HCT116 (cell line): ENCODE results near the gene PLCXD3. TPM values are rescaled to one million over a fixed set of nuclear protein-coding genes. Genes with fewer than 3 reads are reported as not detected.

Experiments used
- ATAC-seq: fragments of 200-7000 bp; cut with Tn5 transposase; 2 replicates; pipeline ENCODE4 v1.9.1; 2020; ENCODE audit warnings: mild to moderate bottlenecking, moderate library complexity
- BruUV-seq: library from RNA; stranded (reverse); fragments of 400-500 nt; replicated peaks from 2 replicates; lab custom pipeline; 2021; lab: Mats Ljungman, UMichigan
- CTCF ChIA-PET: fragments of 300-600 bp; sonication (Branson Sonifier 250); formaldehyde crosslinking; loops from one replicate; lab custom pipeline; 2021; ENCODE audit warnings: antibody characterized with exemption; lab: Charles Lee
- POLR2A ChIA-PET: fragments of 300-600, 350-600 bp; sonication (Branson Sonifier 250); formaldehyde crosslinking; loops from one replicate; lab custom pipeline; 2021; ENCODE audit warnings: antibody characterized with exemption; lab: Charles Lee
- RAD21 ChIA-PET, 2 experiments: fragments of 300-600 bp; sonication (Branson Sonifier 250); formaldehyde crosslinking; loops; one replicate each; lab custom pipeline; 2023; ENCODE audit warnings: low total read pairs in 2 of 2; ENCODE audit not compliant: uncharacterized antibody in 2 of 2, unreplicated experiment in 2 of 2, low non-redundant PET in 1 of 2; lab: Charles Lee
- DNase-seq: peaks from one replicate; pipeline ENCODE4 v3.0.0-alpha.2; 2010; ENCODE audit warnings: low read depth, low spot score
- H2AFZ ChIP-seq: fragments of 200-600 bp; shearing (Covaris generic), sonication (generic); 2 replicates; pipeline ENCODE4 v1.6.1; 2017; ENCODE audit warnings: low read depth, mixed run types, mixed read lengths, antibody characterized with exemption, low read length; ENCODE audit not compliant: poor library complexity, severe bottlenecking
- H3K27ac ChIP-seq: 2 replicates; pipeline ENCODE4 v1.5.1; 2012; ENCODE audit warnings: low read depth, low read length
- H3K27me3 ChIP-seq: fragments of 200-600 bp; sonication (generic); 2 replicates; pipeline ENCODE4 v1.6.1; 2016; ENCODE audit warnings: mixed run types, low read length, mixed read lengths; ENCODE audit not compliant: insufficient read depth
- H3K36me3 ChIP-seq, 2 experiments: fragments of 200-500 bp in 1 of 2; fragments of 200-600 bp in 1 of 2; sonication (Bioruptor generic) in 1 of 2; sonication (generic) in 1 of 2; 2 replicates each; pipeline versions ENCODE4 v1.5.1 to v1.6.1; 2014 to 2016; ENCODE audit warnings: low read length in 2 of 2, inconsistent platforms in 1 of 2, mixed read lengths in 1 of 2, mixed run types in 1 of 2; ENCODE audit not compliant: insufficient read depth in 2 of 2, control insufficient read depth in 1 of 2
- H3K4me1 ChIP-seq, 2 experiments: fragments of 200-600 bp in 1 of 2; sonication (generic) in 1 of 2; 2 replicates each; pipeline versions ENCODE4 v1.5.1 to v1.6.1; 2012 to 2017; ENCODE audit warnings: low read length in 2 of 2, inconsistent platforms in 1 of 2, mild to moderate bottlenecking in 1 of 2, mixed read lengths in 1 of 2, mixed run types in 1 of 2, moderate library complexity in 1 of 2; ENCODE audit not compliant: insufficient read depth in 2 of 2, control insufficient read depth in 1 of 2
- H3K4me2 ChIP-seq: fragments of 200-600 bp; sonication (generic); 2 replicates; pipeline ENCODE4 v1.6.1; 2017; ENCODE audit warnings: mixed run types, low read length, mixed read lengths
- H3K4me3 ChIP-seq, 2 experiments: fragments of 200-600 bp in 1 of 2; sonication (generic) in 1 of 2; replicated peaks in 1 of 2; 2 replicates each; pipeline ENCODE4 v1.5.1; 2011 to 2016; ENCODE audit warnings: low read length in 2 of 2, control low read depth in 1 of 2, low read depth in 1 of 2, mild to moderate bottlenecking in 1 of 2, mixed read lengths in 1 of 2, mixed run types in 1 of 2
- H3K79me2 ChIP-seq: fragments of 200-600 bp; sonication (generic); 2 replicates; pipeline ENCODE4 v1.6.1; 2017; ENCODE audit warnings: mild to moderate bottlenecking, mixed run types, low read length, moderate library complexity, mixed read lengths; ENCODE audit not compliant: insufficient read depth
- H3K9ac ChIP-seq: fragments of 200-600 bp; sonication (generic); 2 replicates; pipeline ENCODE4 v1.6.1; 2016; ENCODE audit warnings: low read length, mixed read lengths
- H3K9me2 ChIP-seq: fragments of 200-600 bp; sonication (generic), shearing (Covaris generic); 2 replicates; pipeline ENCODE4 v1.6.1; 2017; ENCODE audit warnings: mixed run types, mild to moderate bottlenecking, moderate library complexity; ENCODE audit not compliant: insufficient read depth
- H3K9me3 ChIP-seq, 2 experiments: fragments of 200-500 bp in 1 of 2; fragments of 200-600 bp in 1 of 2; sonication (Bioruptor generic) in 1 of 2; sonication (generic) in 1 of 2; 2 replicates each; pipeline ENCODE4 v1.6.1; 2014 to 2017; ENCODE audit warnings: low read length in 2 of 2, mixed read lengths in 2 of 2, inconsistent platforms in 1 of 2, low read depth in 1 of 2, mild to moderate bottlenecking in 1 of 2, mixed run types in 1 of 2, moderate library complexity in 1 of 2; ENCODE audit not compliant: control insufficient read depth in 1 of 2, insufficient read depth in 1 of 2
- H4K20me1 ChIP-seq: fragments of 200-600 bp; sonication (generic), shearing (Covaris generic); 2 replicates; pipeline ENCODE4 v1.6.1; 2017; ENCODE audit warnings: mixed run types, mild to moderate bottlenecking, moderate library complexity; ENCODE audit not compliant: insufficient read depth
- CBX3 ChIP-seq: IDR thresholded peaks from 2 replicates; pipeline ENCODE4 v1.6.1; 2012; ENCODE audit warnings: low read depth
- CEBPB ChIP-seq: IDR thresholded peaks from 2 replicates; pipeline ENCODE4 v1.6.1; 2012; ENCODE audit warnings: low read depth
- EGR1 ChIP-seq: IDR thresholded peaks from 2 replicates; pipeline ENCODE4 v1.6.1; 2012; ENCODE audit warnings: low read depth
- ELF1 ChIP-seq: IDR thresholded peaks from 2 replicates; pipeline ENCODE4 v1.6.1; 2012; ENCODE audit warnings: low read depth, borderline replicate concordance
- EZH2 ChIP-seq: fragments of 200-600 bp; sonication (generic); IDR thresholded peaks from 2 replicates; pipeline ENCODE4 v1.6.1; 2017; ENCODE audit warnings: antibody characterized with exemption, mixed run types
- EZH2phosphoT487 ChIP-seq: fragments of 200-600 bp; IDR thresholded peaks from 2 replicates; pipeline ENCODE4 v1.6.1; 2018; ENCODE audit warnings: antibody characterized with exemption, borderline replicate concordance
- FOSL1 ChIP-seq: IDR thresholded peaks from 2 replicates; pipeline ENCODE4 v1.6.1; 2012; ENCODE audit warnings: low read depth
- JUND ChIP-seq: IDR thresholded peaks from 2 replicates; pipeline ENCODE4 v1.6.1; 2012
- POLR2A ChIP-seq: IDR thresholded peaks from 2 replicates; pipeline ENCODE4 v1.7.0; 2011; ENCODE audit warnings: borderline replicate concordance; ENCODE audit not compliant: insufficient read depth, insufficient read length; ENCODE audit errors: extremely low read depth
- POLR2AphosphoS5 ChIP-seq: IDR thresholded peaks from 2 replicates; pipeline ENCODE4 v1.6.1; 2011; ENCODE audit warnings: mild to moderate bottlenecking, low read depth, low read length, moderate library complexity
- SIN3A ChIP-seq: IDR thresholded peaks from 2 replicates; pipeline ENCODE4 v1.6.1; 2012; ENCODE audit warnings: low read depth
- SP1 ChIP-seq: IDR thresholded peaks from 2 replicates; pipeline ENCODE4 v1.6.1; 2012; ENCODE audit warnings: low read depth
- SRF ChIP-seq: IDR thresholded peaks from 2 replicates; pipeline ENCODE4 v1.6.1; 2012; ENCODE audit warnings: low read depth
- TCF7L2 ChIP-seq: IDR thresholded peaks from 2 replicates; pipeline ENCODE4 v1.7.0; 2011; ENCODE audit warnings: borderline replicate concordance, inconsistent platforms; ENCODE audit not compliant: insufficient read depth, insufficient read length; ENCODE audit errors: extremely low read depth
- YY1 ChIP-seq: IDR thresholded peaks from 2 replicates; pipeline ENCODE4 v1.6.1; 2011; ENCODE audit warnings: low read length, low read depth, moderate library complexity, mild to moderate bottlenecking; ENCODE audit not compliant: insufficient replicate concordance; ENCODE audit errors: extremely low read depth
- ZNF274 ChIP-seq: fragments of 200-500 bp; sonication (Bioruptor generic); IDR thresholded peaks from 2 replicates; pipeline ENCODE4 v1.6.1; 2014; ENCODE audit warnings: mild to moderate bottlenecking, low read depth, low read length, inconsistent platforms
- intact Hi-C: fragments of 100-400 bp; cut with micrococcal nuclease; formaldehyde crosslinking; loops from 2 replicates; pipeline ENCODE4 v1.10.0; 2022
- total RNA-seq: library from RNA; stranded (reverse); gene quantifications from one replicate; pipeline ENCODE4 v1.2.1, GENCODE V29; 2021; ENCODE audit not compliant: unreplicated experiment
- TF ChIP-seq, protein P1 (sequence below): IDR thresholded peaks from 2 replicates; pipeline ENCODE4 v1.6.1; 2012
- TF ChIP-seq, protein P2 (sequence below): IDR thresholded peaks from 2 replicates; pipeline ENCODE4 v1.6.1; 2012
- TF ChIP-seq, protein P3 (sequence below), 3 experiments: fragments of 200-600 bp in 1 of 3; sonication (generic) in 1 of 3; IDR thresholded peaks in 2 of 3; conservative IDR thresholded peaks in 1 of 3; 2 replicates each; pipeline ENCODE4 v1.5.1; 2012 to 2017; ENCODE audit warnings: low read depth in 2 of 3, low read length in 2 of 3, antibody characterized with exemption in 1 of 3, borderline replicate concordance in 1 of 3, control low read depth in 1 of 3, mild to moderate bottlenecking in 1 of 3, mixed read lengths in 1 of 3, mixed run types in 1 of 3, moderate library complexity in 1 of 3; ENCODE audit not compliant: insufficient read depth in 1 of 3
- TF ChIP-seq, protein P4 (sequence below): IDR thresholded peaks from 2 replicates; pipeline ENCODE4 v1.6.1; 2012; ENCODE audit warnings: low read depth

Gene PLCXD3
- total RNA-seq, 1 experiment from 2014 or later = not detected

DNA sequence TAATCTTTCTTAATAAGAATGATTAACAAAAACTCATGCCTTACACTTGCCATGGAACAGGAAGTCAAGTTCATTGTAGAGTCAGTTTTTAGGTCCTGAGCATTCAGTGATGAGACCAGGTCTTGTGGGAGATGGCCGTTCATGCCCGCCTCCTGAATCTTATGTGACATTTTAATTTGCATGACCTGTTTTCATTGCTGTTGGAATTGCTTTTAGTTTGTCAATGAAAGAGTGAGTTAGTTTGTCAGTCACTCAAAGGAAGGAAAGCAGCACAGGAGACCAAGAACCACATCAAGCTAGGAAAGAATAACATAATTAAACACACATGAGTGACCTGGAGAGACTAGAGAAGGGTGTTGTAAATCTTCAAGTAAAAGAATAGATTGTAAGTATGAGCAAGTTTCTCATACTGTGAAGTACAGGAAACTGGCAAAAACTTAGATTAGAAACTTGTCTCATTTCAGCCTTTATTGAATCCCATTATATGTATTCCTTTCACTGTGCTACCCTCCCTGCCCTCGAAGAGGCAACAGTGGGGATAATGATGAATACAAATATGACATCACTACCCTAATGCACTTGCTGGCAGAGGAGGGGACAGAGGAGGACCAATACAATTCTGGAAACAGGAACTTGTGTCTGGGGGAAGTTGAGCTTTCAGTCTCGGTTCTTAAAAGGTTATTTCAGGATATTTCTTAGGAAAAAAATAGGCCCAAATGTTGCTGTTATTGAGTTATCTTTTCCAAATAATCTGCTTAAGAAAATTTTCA, 232.7 kb downstream of the PLCXD3 start:
- H3K27ac ChIP-seq = no peak overlapping the region

More for the DNA sequence above, 232.7 kb downstream of the PLCXD3 start:
- Histone ChIP-seq H3K4me1 (no peaks in the 10 kb centered on the region), H3K9me3 (no peaks in the 10 kb centered on the region), H3K4me2 (no peak overlapping the region), H4K20me1 (no peaks in the 10 kb centered on the region), H3K36me3 (no peaks in the 10 kb centered on the region), H3K9ac (no peak overlapping the region), H3K27me3 (0 out of 2 replicates have a peak, but pooled peaks cover 5% of the 10 kb centered on the region), H3K79me2 (no peaks in the 10 kb centered on the region), H3K4me3 (no peak overlapping the region), H2AFZ (no peak overlapping the region), H3K9me2 (no peaks in the 10 kb centered on the region)
- ChIA-PET POLR2A (no interaction called here), RAD21 (no interaction called here), CTCF (no interaction called here)
- ATAC-seq (no peak), DNase-seq (no peak)
- intact Hi-C loops = no loop called here
- TF ChIP-seq, protein P1, sequence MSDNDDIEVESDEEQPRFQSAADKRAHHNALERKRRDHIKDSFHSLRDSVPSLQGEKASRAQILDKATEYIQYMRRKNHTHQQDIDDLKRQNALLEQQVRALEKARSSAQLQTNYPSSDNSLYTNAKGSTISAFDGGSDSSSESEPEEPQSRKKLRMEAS = no peak
- no peak for TF ChIP-seq ELF1
- no peak for TF ChIP-seq CEBPB
- TF ChIP-seq SRF = no peak
- TF ChIP-seq SP1 = no peak
- TF ChIP-seq, protein P2, sequence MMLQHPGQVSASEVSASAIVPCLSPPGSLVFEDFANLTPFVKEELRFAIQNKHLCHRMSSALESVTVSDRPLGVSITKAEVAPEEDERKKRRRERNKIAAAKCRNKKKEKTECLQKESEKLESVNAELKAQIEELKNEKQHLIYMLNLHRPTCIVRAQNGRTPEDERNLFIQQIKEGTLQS = no peak
- TF ChIP-seq, protein P3, sequence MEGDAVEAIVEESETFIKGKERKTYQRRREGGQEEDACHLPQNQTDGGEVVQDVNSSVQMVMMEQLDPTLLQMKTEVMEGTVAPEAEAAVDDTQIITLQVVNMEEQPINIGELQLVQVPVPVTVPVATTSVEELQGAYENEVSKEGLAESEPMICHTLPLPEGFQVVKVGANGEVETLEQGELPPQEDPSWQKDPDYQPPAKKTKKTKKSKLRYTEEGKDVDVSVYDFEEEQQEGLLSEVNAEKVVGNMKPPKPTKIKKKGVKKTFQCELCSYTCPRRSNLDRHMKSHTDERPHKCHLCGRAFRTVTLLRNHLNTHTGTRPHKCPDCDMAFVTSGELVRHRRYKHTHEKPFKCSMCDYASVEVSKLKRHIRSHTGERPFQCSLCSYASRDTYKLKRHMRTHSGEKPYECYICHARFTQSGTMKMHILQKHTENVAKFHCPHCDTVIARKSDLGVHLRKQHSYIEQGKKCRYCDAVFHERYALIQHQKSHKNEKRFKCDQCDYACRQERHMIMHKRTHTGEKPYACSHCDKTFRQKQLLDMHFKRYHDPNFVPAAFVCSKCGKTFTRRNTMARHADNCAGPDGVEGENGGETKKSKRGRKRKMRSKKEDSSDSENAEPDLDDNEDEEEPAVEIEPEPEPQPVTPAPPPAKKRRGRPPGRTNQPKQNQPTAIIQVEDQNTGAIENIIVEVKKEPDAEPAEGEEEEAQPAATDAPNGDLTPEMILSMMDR (IDR thresholded peaks at IDR 0.05 in 2 of 3, conservative IDR thresholded peaks at IDR 0.05 in 1 of 3; ENCODE audit: borderline replicate concordance in 1 of 3, insufficient read depth in 1 of 3, low read depth in 2 of 3, low read length in 2 of 3) = no peak
- TF ChIP-seq FOSL1 = no peak
- no peak for TF ChIP-seq ZNF274
- no peak for TF ChIP-seq POLR2A
- no peak for TF ChIP-seq POLR2AphosphoS5
- TF ChIP-seq TCF7L2 = no peak
- TF ChIP-seq EZH2 = no peak
- TF ChIP-seq CBX3 = no peak
- TF ChIP-seq EGR1 = no peak
- TF ChIP-seq, protein P4, sequence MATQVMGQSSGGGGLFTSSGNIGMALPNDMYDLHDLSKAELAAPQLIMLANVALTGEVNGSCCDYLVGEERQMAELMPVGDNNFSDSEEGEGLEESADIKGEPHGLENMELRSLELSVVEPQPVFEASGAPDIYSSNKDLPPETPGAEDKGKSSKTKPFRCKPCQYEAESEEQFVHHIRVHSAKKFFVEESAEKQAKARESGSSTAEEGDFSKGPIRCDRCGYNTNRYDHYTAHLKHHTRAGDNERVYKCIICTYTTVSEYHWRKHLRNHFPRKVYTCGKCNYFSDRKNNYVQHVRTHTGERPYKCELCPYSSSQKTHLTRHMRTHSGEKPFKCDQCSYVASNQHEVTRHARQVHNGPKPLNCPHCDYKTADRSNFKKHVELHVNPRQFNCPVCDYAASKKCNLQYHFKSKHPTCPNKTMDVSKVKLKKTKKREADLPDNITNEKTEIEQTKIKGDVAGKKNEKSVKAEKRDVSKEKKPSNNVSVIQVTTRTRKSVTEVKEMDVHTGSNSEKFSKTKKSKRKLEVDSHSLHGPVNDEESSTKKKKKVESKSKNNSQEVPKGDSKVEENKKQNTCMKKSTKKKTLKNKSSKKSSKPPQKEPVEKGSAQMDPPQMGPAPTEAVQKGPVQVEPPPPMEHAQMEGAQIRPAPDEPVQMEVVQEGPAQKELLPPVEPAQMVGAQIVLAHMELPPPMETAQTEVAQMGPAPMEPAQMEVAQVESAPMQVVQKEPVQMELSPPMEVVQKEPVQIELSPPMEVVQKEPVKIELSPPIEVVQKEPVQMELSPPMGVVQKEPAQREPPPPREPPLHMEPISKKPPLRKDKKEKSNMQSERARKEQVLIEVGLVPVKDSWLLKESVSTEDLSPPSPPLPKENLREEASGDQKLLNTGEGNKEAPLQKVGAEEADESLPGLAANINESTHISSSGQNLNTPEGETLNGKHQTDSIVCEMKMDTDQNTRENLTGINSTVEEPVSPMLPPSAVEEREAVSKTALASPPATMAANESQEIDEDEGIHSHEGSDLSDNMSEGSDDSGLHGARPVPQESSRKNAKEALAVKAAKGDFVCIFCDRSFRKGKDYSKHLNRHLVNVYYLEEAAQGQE = no peak
- TF ChIP-seq JUND = no peak
- no peak for TF ChIP-seq YY1
- no peak for TF ChIP-seq EZH2phosphoT487
- TF ChIP-seq SIN3A = no peak
- no TSS peak for BruUV-seq
